Measurements from ENCODE around the gene RABAC1.
"Not testable (repeated sequence)": the region's sequence is repeated elsewhere in the genome, so short reads cannot be mapped to it uniquely, and the experiment has no call there.

Gene RABAC1

DNA sequence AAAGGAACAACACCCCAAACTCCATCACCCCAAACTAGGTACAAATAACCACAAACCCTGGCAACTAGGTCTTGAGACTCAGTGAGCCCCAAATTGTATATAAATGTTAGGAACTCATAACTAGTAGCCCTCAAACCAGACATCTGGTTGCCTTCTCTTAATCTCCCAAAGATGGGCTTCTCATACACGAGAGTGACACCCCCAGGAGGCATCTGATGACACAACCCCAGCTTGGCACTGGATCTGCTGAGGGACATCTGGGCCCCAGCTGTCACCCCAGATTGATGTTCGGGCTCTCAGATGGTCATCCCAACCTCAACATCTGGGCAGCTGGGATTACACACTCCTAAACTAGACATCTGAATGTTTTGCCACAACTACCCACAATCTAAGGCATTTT lies 14.8 kb downstream of the RABAC1 start:
- no peak for DNase-seq

DNA sequence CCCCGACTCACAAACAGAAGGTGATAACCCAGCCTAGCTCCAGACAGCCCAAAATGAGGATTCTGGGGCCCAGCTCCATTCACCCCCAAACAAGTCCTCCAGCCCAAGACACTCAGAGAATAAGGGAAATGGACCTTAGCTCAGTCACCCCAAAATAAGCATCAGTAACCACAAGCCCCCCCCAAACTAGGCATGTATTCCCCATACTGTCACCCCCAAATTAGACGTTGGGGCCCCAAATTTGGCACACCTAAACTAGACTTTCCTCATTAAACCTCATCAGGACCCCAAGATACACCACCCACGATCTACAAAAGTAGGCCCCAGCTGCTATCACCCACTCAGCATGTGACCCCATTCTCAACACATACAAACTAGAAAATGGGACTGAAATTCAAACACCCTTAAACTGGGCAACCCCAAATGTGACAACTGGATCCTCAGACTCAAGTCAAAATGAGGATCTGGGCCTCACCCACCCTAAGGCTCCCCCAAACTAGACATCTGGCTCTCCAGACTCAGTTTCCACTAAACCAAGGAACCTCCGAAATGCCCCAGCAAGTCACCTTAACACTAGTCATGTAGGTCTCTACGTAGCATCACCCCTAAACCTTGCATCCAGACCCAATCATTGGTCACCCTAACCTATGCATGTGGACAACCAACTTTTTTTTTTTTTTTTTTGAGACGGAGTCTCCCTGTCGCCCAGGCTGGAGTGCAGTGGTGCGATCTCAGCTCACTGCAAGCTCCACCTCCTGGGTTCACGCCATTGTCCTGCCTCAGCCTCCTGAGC lies 17.5 kb downstream of the RABAC1 start:
- DNase-seq: no peak

DNA sequence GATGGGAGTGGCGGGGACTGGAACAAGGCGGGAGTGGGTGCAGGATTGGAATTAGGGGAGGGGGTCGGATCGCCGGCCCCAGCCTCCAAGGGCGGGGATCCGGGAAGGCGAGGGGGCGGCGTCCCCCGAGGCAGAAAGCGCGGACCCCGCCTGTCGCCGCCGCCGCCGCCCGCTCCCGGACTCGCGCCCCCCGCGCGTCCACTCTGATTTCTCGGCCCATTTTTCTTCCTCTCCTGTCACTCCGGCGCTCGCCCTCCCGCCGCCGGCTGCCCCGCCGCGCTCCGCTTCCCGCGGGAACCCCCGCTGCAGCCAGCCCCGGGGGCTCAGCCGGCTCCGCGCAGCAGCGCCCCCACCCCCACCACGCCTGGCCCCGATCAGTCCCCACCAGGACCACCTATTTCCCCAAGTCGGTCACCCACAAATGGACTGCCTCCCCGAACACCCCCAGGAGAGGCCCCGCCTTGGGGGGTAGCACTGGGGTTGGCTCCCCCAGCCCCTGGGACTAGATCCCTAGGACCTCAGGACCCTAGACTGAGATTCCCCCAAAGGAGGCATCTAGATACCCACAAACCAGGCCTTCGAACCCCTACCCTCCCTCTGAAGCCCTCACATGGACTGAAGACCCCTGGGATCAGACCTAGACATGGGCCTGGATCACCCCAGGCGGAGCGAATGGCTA lies 18.3 kb downstream of the RABAC1 start:
- no peak for DNase-seq

DNA sequence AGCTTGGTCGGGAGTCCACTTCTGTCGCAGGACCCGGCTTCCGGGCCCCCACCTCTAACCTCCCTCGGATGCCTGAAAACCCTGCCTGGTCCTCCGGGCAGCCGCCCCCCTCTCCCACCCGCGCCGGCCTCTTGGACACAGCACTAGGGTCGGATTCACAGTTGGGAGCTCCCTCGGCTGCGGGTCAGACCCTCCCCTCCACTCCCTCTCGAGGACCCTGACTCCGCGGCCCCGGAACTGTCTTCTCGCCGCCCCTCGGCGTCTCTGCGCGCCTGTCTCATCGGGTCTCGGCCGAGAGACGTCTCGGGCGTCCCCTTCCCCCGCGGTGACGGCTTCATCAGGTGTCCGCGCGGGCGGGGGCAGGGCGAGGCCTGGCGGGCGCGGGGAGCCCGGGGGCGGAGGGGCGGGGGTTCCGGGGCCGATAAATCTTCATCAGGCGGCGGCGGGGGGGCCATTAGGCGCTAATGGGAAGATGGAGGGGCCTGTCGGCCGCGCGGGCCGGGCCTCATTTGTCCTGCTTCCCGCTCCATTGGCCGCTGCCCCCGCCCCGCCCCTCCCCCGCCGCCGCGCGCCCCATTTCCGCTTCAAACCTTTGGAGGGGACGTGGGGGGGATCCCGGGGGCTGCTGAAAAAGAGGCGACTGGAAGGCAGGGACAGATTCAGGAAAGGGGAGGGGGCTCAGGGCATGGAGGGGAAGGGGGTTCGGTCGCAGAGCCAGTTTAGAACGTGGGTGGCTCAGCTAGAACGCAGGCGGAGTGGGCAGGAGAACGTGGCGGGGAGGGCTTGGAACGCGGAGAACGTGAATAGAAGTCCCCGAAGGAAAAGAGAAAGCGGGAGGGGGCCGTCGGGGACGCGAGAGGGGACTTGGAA lies 19.0 kb downstream of the RABAC1 start:
- DNase-seq: peak; percentile 68

DNA sequence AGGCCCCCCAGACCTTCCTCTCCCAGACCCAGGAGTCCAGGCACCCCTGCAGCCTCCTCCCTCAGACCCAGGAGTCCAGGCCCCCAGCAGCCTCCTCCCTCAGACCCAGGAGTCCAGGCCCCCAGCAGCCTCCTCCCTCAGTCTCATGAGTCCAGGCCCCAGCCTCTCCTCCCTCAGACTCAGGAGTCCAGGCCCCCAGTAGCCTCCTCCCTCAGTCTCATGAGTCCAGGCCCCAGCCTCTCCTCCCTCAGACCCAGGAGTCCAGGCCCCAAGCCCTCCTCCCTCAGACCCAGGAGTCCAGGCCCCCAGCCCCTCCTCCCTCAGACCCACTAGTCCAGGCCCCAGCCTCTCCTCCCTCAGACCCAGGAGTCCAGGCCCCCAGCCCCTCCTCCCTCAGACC lies 19.9 kb downstream of the RABAC1 start:
- not testable (repeated sequence) for DNase-seq

DNA sequence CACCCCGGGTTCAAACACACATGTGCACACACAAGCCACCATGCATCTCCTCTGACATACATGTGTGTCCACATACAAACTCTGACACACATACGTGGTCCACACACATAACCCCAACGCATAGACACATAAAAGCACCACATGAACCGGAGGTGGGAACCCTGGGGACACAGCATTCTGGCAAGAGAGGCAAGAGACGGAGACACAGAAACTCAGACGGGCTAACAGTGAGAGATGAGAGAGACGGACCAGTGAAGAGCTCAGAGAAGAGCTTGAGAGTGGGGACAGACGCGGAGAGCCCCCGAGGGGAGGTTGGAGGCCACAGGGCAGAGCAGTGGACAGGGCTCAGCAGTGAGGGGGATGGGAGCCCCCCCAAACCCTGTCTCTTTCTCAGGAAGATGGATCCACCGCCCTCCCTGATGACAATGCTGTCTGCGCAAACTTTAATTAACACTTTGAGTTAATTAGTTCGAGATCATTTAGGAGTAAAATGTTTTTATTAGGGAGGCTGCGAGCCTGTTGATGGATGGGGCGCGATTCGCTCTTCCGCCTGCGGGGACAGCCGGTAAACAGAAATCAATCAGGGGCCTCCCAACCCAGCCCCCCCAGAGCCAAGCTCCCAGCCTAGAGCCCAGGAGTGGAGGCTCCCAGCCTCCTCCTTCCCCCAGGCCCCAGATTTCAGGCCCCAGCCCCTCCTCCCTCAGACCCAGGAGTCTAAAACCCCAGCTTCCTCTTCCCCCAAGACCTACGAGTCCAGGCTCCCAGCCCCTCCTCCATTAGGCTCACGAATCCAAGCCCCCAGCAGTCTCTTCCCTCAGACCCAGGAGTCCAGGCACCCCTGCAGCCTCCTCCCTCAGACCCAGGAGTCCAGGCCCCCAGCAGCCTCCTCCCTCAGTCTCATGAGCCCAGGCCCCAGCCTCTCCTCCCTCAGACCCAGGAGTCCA lies 21.3 kb downstream of the RABAC1 start:
- peak; percentile 29 for DNase-seq

DNA sequence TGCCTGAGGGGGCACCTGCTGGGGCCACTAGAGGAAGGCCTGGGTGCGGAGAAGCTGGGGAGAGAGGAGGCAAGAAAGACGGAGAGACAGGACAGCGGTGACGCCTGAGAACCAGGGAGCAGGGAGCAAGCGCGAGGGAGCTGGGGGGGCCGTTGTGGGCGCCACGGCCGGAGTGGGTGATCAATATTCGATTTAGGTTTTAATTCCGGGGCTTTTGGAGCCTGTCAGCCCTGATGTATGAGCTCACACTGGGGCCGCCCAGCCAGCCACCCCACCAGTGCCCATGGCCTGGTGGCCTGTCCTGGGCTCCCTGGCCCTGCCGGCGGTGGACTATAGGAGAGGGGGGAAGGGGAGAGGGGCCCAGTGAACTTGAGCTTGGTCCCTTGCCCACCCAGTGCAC lies 22.2 kb downstream of the RABAC1 start:
- DNase-seq: no peak

DNA sequence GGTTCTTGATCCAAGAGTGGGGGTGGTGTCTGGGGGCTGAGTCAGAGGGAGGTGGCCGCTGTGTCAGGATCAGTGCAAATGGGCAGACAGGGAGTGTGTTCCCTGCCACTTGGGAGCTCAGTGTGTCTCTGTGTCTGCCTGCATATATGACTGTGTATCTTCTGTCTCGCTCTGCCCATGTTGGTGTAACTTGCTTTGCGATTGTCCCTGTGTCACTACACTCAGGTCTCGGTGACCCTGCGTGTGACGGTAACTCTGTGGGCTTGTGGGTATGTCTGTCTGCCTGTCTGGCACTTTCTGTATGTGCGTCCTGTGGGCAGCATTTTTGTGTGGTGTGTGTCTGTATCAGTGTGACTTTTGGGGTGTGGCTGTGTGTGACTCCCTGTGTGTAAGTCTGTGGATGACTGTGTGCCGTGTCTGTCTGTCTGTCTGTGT lies 22.7 kb downstream of the RABAC1 start:
- no peak for DNase-seq

DNA sequence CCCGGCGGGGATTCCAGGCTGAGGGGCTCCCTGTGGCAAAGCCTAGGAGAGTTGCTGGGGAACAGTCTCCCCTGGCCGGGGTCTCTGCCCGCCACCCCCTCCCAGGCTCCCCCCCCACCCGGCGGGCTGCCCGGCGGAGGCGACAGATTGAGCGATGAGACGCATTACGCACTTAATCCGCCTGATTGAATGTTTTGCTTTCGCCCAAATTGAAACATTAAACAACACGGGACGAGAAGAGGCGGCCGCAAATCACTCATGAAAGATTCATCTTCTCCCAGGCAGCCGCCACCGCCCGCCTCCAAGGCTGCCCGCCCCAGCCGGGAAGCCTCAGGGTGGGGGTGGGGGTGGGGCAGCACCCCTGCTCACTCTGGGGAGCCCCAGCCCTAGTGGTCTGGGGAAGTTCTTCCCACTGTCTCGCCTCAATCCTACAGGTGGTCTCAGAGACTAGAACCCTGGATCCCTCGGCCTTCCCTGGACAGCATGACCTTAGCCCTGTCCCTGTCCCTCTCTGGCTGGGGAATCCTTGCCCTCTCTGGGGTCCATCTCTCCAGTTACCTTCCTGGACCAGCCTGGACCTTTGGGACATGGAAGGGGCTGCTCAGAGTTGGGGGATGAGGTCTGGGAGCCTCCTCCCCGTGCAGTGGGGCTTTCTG lies 23.2 kb downstream of the RABAC1 start:
- DNase-seq: no peak

DNA sequence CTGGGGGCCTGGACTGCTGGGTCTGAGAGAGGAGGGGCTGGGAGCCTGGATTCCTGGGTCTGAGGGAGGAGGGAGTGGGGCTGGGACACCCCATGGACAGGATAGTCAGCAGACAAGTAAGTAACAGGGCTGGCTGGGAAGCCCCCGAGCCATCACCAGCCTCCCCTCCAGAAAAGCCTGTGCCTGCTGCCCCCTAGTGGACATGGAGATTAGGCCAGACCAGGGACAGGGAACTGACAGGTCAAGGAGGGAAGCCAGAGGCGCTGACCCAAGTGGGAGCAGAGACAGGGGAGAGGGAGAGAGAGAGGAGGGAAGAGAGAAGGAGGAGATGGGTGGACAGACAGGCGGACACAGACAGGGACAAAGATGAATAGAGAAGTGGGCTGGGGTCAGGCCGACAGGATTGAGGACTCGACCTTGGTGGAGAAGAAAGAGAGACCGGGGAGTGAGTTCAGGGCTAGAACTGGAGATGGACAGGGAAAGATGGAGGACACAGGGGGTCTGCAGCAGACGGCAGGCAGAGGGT lies 24.2 kb downstream of the RABAC1 start:
- DNase-seq: peak; percentile 84

DNA sequence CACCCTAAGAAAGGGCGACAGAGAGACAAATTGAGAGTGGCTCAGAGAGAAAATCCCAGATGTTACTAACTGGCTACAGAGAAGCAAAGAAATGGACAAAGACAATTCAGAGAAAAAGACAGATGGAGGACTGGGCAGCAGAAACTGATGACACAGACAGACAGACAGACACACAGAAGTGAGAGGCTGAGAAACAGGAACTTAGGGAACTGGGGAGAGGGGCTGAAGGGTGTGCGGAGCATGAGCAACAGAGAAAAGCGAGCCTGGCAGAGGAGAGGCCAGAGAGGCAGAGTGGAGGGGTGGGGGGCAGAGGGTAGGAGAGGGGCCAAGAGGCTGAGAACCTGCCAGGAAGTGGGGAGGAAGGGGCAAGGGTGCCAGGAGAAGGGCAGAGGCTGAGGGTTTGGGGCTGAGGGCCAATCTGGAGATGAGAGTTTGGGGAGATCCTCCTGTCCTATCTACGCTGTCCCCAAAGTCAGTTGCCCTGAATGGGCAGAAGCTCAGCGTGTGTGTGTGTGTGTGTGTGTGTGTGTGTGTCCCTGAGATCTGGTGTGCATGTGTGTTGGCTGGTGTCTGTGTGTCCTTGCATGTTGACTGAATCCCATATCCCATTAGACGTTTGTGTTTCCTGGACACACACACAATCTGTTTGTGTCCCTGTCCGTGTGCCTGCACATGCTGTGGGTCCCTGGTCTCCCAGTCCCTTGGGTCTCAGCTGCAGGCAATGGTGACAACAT lies 25.3 kb downstream of the RABAC1 start:
- DNase-seq: peak; percentile 51

DNA sequence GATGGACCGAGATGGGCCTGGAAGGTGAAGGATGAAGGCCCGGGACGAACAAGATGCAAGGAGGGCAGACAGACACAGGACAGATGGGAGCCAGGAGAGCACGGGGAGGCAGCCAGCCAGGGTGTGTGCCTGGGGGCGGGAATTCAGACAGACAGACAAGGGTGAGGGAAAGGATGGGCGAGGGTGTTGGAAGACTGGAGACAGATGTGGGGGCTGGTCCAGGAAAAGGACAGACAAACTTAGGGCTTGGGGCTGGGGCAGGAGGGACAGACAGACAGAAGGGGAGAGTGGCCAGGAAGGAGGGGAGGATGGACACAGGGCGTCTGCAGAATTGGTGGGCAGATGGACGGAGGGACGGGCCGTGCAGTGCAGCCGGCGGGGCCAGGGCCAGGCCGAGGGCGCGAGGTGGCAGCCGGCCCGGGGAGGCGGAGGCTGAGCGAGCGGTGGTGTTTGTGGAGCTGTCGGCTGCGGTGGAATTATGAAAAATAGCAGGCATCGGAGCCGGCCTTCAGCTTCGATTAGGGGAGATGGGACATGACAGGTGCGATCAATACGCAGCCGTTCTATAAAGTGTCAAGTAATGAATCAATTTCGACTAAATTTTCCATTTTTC lies 26.3 kb downstream of the RABAC1 start:
- DNase-seq: no peak

DNA sequence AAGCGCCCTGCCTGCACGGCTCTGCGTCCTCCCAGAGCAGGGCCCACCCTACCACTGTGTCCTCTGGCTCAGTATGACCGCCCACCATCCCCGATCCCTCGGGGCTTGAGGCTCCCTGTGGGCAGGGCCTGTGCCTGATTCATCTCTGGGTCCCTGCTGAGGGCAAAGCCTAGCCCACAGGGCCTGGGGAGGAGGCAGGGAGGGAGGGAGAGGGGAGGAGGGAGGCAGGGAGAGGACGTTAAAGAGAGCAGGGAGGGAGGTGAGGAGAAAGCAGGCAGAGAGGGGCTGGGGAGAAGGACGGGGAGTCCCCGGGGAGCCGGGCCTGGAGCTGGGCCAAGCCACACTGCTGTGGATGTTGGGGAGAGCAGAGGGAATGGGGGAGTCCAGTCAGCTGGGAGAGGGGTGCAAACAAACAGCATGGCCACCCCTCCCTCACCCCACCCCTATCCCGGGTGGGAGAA lies 26.8 kb downstream of the RABAC1 start:
- no peak for DNase-seq

DNA sequence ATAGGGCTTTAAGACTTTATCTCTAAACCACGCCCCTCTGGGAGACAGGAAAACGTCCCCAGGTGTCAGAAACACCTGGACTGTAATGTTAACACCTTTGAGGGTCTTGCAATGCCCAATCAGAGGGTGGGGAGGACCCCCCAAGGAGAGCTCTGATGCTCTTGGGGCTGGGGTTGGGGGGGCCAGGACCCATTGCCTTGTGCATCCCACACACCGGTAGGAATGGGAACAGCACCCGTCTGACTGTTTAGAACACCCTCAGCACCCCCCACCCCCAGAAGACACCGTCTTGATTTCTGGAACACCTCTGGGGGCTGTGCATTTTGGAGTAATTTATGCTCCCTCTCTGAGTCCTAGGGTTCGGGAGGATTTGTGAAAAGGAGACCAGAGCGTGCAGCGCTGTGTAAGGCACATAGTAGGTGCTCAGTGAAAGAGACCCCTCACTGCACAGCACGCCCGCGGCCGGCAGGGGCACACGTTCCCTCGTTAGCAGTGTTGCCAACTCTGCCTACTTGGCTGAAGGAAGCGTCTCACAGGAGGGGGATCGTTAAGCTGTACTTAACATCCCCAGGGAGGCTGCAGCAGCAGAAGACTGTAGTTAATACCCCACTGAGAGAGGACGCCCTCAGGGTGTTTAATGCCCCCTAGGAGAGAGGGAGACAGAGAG lies 28.1 kb downstream of the RABAC1 start:
- DNase-seq: no peak

DNA sequence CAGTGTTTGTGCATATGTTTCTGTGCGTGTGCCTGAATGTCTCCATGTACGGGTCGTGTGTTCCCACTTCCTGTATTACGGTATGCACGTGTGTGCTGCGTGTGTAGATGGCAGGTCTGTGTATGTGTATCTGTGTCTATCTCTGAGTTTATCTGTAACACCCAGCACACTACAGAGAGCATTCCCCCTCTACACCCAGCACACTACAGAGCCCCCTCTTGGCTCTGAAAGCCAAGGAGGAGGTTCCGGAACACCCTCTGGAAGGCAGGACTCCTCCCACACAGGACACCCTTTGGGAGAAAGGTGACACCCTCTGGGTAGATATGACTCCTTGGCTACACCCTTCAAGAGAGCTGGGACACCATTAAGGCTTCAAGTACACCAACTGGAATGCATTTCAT lies 28.8 kb downstream of the RABAC1 start:
- no peak for DNase-seq

DNA sequence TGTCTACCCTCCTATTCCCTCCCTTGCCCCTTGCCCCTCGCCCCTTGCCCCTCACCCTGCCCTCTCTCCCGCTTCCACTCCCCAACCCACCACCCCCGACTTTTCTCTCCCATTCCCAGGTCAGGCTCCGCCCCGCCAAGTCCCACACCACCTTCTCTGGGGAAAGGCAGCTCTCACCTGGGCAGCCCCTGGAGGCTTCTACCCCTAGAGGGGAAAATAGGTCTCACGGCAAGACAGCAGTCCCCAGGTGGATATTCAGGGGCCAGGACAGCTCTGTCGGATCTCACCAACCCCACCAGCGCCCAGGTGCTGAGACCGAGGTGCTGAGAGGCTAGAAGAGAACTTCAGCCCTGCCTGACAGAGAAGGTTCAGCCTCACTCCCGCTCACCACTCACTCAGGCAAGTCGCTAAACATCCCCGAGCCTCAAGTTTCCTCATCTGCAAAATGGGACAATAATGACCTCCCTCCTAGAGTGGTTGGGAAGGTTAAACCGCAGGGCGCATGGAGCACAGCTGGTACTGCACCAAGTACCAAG lies 29.5 kb downstream of the RABAC1 start:
- no peak for DNase-seq

DNA sequence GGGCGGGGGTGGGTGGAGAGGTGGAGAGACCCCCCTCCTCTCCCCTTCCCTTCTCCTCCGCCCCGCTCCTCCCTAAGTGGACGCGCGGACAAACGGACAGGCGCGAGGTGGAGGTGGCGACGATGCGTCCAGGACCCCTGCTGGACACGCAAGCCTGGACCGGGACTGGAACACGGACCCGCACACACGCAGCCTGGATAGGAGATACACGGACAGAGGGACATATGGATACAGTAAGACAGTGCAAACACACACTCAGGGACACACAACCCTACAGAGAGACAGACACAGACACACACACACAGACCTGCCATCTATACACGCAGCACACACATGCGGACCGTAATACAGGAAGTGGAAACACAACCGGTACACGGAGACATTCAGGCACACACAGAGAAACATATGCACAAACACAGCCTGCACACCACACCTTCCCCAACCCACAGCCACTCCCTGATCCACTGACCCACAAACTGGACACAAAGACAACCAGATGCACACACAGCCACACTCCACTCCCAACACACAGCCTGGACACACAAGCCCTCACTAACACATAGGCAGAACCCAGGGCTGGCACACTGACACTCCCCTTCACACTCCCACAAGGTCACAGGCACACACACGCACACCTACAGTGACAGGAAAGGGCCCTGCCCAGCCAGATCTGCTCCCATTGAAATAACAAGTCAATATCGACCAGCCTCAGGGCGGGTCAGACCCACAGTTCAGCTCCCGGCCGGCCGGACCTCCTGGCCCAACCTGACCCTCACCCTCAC lies 30.2 kb downstream of the RABAC1 start:
- peak; percentile 69 for DNase-seq

DNA sequence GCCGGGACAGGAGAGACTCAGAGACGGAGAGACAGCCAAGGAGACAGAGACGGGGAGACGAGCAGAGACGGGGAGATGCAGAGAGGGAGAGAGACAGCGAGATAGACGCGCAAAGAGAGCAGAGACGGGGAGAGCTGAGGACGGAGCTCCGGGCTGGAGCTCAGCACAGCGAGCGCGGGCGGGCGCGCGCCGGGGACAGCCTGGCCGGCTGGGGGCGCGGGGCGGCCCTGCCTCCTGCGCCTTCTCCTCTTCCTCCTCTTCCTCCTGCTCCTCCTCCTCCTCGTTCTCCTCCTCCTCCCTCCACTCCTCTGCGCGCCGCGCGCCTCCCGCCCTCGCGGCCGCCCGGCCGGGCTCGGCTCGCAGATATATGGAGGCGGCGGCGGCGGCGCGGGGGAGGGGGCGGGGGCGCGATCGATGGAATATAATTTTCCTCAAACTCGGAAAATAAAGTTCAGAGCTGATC lies 30.9 kb downstream of the RABAC1 start, which contains the start of gene ERFL:
Gene ERFL, minus strand, starts transcription at position 229 of the 463 bp plus-strand sequence. CDS start 15,530 bp downstream, outside the sequence.
- DNase-seq: peak; percentile 63

All from DMS53 (cell line).